Smooth muscle cell (in vitro differentiated cells): ENCODE data around the gene IYD. TPM values are rescaled to one million over a fixed set of nuclear protein-coding genes. Genes with fewer than 3 reads are reported as not detected.

Experiments used
- DNase-seq: peaks from one replicate; lab custom pipeline; 2025; ENCODE audit not compliant: unreplicated experiment; lab: John Stamatoyannopoulos, UW
- H2AFZ ChIP-seq: fragments of 200-600 bp; sonication (generic); 2 replicates; pipeline ENCODE4 v1.6.0; 2016; ENCODE audit warnings: antibody characterized with exemption, low read depth, mild to moderate bottlenecking
- H3F3A ChIP-seq: fragments of 200-600 bp; sonication (generic); 2 replicates; pipeline ENCODE4 v1.6.0; 2017; ENCODE audit warnings: antibody characterized with exemption, low read depth
- H3K27ac ChIP-seq: fragments of 200-600 bp; sonication (generic); 2 replicates; pipeline ENCODE4 v1.5.1; 2016; ENCODE audit warnings: low read depth, mild to moderate bottlenecking
- H3K27me3 ChIP-seq: fragments of 200-600 bp; sonication (generic); 2 replicates; pipeline ENCODE4 v1.6.1; 2016; ENCODE audit warnings: low read depth, mild to moderate bottlenecking
- H3K36me3 ChIP-seq: fragments of 200-600 bp; sonication (generic); 2 replicates; pipeline ENCODE4 v1.5.1; 2016; ENCODE audit warnings: low read depth
- H3K4me1 ChIP-seq: fragments of 200-600 bp; sonication (generic); 2 replicates; pipeline ENCODE4 v1.5.1; 2016; ENCODE audit warnings: low read depth
- H3K4me2 ChIP-seq: fragments of 200-600 bp; sonication (generic); 2 replicates; pipeline ENCODE4 v1.6.0; 2016; ENCODE audit warnings: mild to moderate bottlenecking
- H3K4me3 ChIP-seq: fragments of 200-600 bp; sonication (generic); 2 replicates; pipeline ENCODE4 v1.5.1; 2016; ENCODE audit warnings: mild to moderate bottlenecking
- H3K79me2 ChIP-seq: fragments of 200-600 bp; sonication (generic); 2 replicates; pipeline ENCODE4 v1.6.0; 2016; ENCODE audit warnings: low read depth, mild to moderate bottlenecking
- H3K9ac ChIP-seq: fragments of 200-600 bp; sonication (generic); 2 replicates; pipeline ENCODE4 v1.6.0; 2016; ENCODE audit warnings: low read depth
- H3K9me3 ChIP-seq: fragments of 200-600 bp; sonication (generic); replicated peaks from 2 replicates; pipeline ENCODE4 v1.5.1; 2016; ENCODE audit warnings: low read depth
- H4K20me1 ChIP-seq: fragments of 200-600 bp; sonication (generic); 2 replicates; pipeline ENCODE4 v1.6.0; 2016; ENCODE audit warnings: low read depth
- CTCF ChIP-seq: fragments of 200-600 bp; sonication (generic); IDR thresholded peaks from 2 replicates; pipeline ENCODE4 v1.5.1; 2017; ENCODE audit warnings: borderline replicate concordance, mild to moderate bottlenecking, antibody characterized with exemption; ENCODE audit not compliant: insufficient read depth, poor library complexity, severe bottlenecking
- WGBS: methylation state at CpG from one replicate; pipeline ENCODE4 v1.1.7; 2016; ENCODE audit warnings: low lambda C conversion rate; 5-methylcytosine and 5-hydroxymethylcytosine counted together
- polyA plus RNA-seq: library from polyadenylated mRNA; unstranded; fragments of >200 nt; fragmentation: Nextera tagmentation; extraction: Ambion mirVana; gene quantifications from 2 replicates; pipeline ENCODE4 v1.2.1, GENCODE V29; 2016
- total RNA-seq: library from RNA; depleted of rRNA; stranded (reverse); fragments of >200 nt; gene quantifications from 2 replicates; pipeline ENCODE4 v1.2.3, GENCODE V29; 2014

The IYD gene
- total and polyA plus RNA-seq, 2 experiments from 2014 or later, result not detected

- H3K9ac ChIP-seq, result no peak overlapping the region
- H3K4me3 ChIP-seq, result no peak overlapping the region
- H3K27ac ChIP-seq, result no peak overlapping the region
- no peak for TF ChIP-seq CTCF
- no peaks in the 10 kb centered on the region for H3K27me3 ChIP-seq
- 69% methylated on average over 8 of the region's 8 CpGs for WGBS
- H3K4me2 ChIP-seq, result no peak overlapping the region
- H3K9me3 ChIP-seq, result no peaks in the 10 kb centered on the region
- DNase-seq, result no peak
- H3F3A ChIP-seq, result no peaks in the 10 kb centered on the region
- no peaks in the 10 kb centered on the region for H3K36me3 ChIP-seq
- no peak overlapping the region for H2AFZ ChIP-seq
- H3K4me1 ChIP-seq, result no peaks in the 10 kb centered on the region
- no peaks in the 10 kb centered on the region for H3K79me2 ChIP-seq
- H4K20me1 ChIP-seq, result no peaks in the 10 kb centered on the region
These were observed 57.4 kb downstream of the IYD start for GRCh38 chr6:150426198-150426597.

GRCh38 chr6:150427037-150427602 lies 58.3 kb downstream of the IYD start:
- no peak for TF ChIP-seq CTCF
- 95% methylated on average over 6 of the region's 6 CpGs for WGBS

GRCh38 chr6:150427843-150428242 lies 59.0 kb downstream of the IYD start:
- Histone ChIP-seq H3F3A (no peaks in the 10 kb centered on the region), H3K4me1 (no peaks in the 10 kb centered on the region), H3K27me3 (no peaks in the 10 kb centered on the region), H4K20me1 (no peaks in the 10 kb centered on the region), H3K36me3 (no peaks in the 10 kb centered on the region), H3K4me2 (no peak overlapping the region), H3K27ac (no peak overlapping the region), H3K9ac (no peak overlapping the region), H3K79me2 (no peaks in the 10 kb centered on the region), H2AFZ (no peak overlapping the region), H3K9me3 (no peaks in the 10 kb centered on the region), H3K4me3 (no peak overlapping the region)
- WGBS, result 51% methylated on average over 2 of the region's 2 CpGs
- no peak for DNase-seq
- TF ChIP-seq CTCF, result no peak

More at GRCh38 chr6:150427037-150427602, 58.3 kb downstream of the IYD start:
- Histone ChIP-seq H3K4me2 (no peak overlapping the region), H3K27me3 (no peaks in the 10 kb centered on the region), H2AFZ (no peak overlapping the region), H3K9me3 (no peaks in the 10 kb centered on the region), H3K36me3 (no peaks in the 10 kb centered on the region), H3F3A (no peaks in the 10 kb centered on the region), H4K20me1 (no peaks in the 10 kb centered on the region), H3K4me1 (no peaks in the 10 kb centered on the region), H3K27ac (no peak overlapping the region), H3K79me2 (no peaks in the 10 kb centered on the region), H3K9ac (no peak overlapping the region), H3K4me3 (no peak overlapping the region)
- no peak for DNase-seq

- Histone ChIP-seq H3K4me2 (no peak overlapping the region), H2AFZ (no peak overlapping the region), H3K27me3 (peaks cover 17% of the 10 kb centered on the region), H3F3A (no peaks in the 10 kb centered on the region), H4K20me1 (no peaks in the 10 kb centered on the region), H3K36me3 (no peaks in the 10 kb centered on the region), H3K4me3 (no peak overlapping the region), H3K9ac (no peak overlapping the region), H3K27ac (no peak overlapping the region), H3K79me2 (no peaks in the 10 kb centered on the region), H3K9me3 (no peaks in the 10 kb centered on the region), H3K4me1 (no peaks in the 10 kb centered on the region)
- WGBS, result 88% methylated on average over 8 of the region's 8 CpGs
- DNase-seq, result no peak
- TF ChIP-seq CTCF, result no peak
These were observed 62.0 kb downstream of the IYD start for GRCh38 chr6:150430815-150431214.
